Endothelial cell (in vitro differentiated cells): Measurements from ENCODE around the gene DEXI. TPM values are rescaled to one million over a fixed set of nuclear protein-coding genes. Genes with fewer than 3 reads are reported as not detected.

Experiments
- DNase-seq: peaks from one replicate; pipeline ENCODE4 v3.0.0; 2021; ENCODE audit warnings: low spot score
- H3K27ac Mint-ChIP-seq: one replicate; pipeline ENCODE4 v1.8.0; 2021; ENCODE audit warnings: mixed read lengths, inconsistent platforms; ENCODE audit not compliant: unreplicated experiment
- H3K27me3 Mint-ChIP-seq: one replicate; pipeline ENCODE4 v1.8.0; 2021; ENCODE audit warnings: mild to moderate bottlenecking, moderate library complexity, mixed read lengths, inconsistent platforms; ENCODE audit not compliant: unreplicated experiment
- H3K36me3 Mint-ChIP-seq: one replicate; pipeline ENCODE4 v1.8.0; 2021; ENCODE audit warnings: mild to moderate bottlenecking, low read depth, mixed read lengths, inconsistent platforms; ENCODE audit not compliant: unreplicated experiment
- H3K4me1 Mint-ChIP-seq: one replicate; pipeline ENCODE4 v1.8.0; 2021; ENCODE audit warnings: mild to moderate bottlenecking, mixed read lengths, inconsistent platforms; ENCODE audit not compliant: unreplicated experiment
- H3K4me3 Mint-ChIP-seq: one replicate; pipeline ENCODE4 v1.8.0; 2021; ENCODE audit warnings: mild to moderate bottlenecking, mixed read lengths, inconsistent platforms; ENCODE audit not compliant: unreplicated experiment
- H3K9me3 Mint-ChIP-seq: one replicate; pipeline ENCODE4 v1.8.0; 2021; ENCODE audit warnings: mixed read lengths, inconsistent platforms; ENCODE audit not compliant: unreplicated experiment
- total RNA-seq: library from RNA; stranded (reverse); fragmentation: NEBNext Ultra II Directional; extraction: Animal tissue kit (Norgen Biotek cat#: 25700); gene quantifications from one replicate; pipeline ENCODE4 v1.2.1, GENCODE V29; 2021; ENCODE audit not compliant: unreplicated experiment
- TF ChIP-seq, protein P1 (sequence below): fragments of 200-600 bp; sonication (generic); IDR thresholded peaks from one replicate; pipeline ENCODE4 v1.5.0; 2021; ENCODE audit warnings: antibody characterized with exemption; ENCODE audit not compliant: unreplicated experiment

DEXI gene
- total RNA-seq, 1 donor from 2014 or later: 37.9 TPM

DNA sequence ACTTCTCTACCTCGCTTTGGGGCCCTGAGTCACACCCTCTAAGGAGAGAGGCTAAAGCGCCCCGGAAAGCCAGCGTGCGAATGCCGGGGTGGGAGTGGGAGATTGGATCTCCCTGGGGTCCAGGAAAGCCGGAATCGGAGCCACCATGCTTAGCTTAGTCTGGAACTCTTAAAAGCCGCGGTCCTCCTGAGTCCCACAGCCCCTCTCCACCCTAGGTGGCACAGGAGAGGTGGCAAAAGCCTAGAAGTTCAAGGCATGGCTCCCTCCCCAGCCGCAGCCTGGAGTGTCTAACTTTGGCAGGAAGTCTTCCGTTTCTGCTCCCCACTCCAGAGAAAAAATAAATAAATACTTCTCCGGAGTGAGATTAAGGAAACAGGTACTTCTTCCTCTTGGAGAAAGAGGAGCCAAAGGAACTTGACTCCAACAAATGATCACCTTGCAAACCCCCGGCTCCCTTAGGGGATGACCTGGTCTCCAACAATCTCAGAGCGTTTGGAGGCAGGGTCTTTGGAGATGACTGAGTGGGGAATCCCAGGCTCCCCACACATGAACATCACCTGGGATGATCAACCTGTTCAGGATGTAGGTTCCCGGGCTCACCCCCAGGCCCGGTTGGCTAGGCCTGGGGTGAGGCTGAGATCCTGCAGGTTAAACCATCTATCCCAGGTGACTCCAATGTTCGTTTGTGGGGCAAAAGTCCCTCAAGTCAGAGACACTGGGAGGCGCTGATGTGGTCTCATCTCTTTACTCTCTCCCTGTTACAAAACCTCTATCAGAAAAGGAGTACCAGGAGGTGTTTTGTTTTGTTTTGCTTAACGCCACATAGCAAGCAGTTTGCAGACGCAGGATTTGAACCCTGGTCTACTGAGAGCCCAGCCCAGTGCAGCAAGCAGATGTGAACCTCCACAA is 62.3 kb downstream of the DEXI start:
- Mint-ChIP-seq H3K9me3 (no peaks in the 10 kb centered on the region), H3K27ac (no peak overlapping the region), H3K4me3 (no peak overlapping the region), H3K4me1 (no peaks in the 10 kb centered on the region), H3K27me3 (peaks cover 14% of the 10 kb centered on the region), H3K36me3 (no peaks in the 10 kb centered on the region)
- no peak for DNase-seq
- TF ChIP-seq, protein P1, sequence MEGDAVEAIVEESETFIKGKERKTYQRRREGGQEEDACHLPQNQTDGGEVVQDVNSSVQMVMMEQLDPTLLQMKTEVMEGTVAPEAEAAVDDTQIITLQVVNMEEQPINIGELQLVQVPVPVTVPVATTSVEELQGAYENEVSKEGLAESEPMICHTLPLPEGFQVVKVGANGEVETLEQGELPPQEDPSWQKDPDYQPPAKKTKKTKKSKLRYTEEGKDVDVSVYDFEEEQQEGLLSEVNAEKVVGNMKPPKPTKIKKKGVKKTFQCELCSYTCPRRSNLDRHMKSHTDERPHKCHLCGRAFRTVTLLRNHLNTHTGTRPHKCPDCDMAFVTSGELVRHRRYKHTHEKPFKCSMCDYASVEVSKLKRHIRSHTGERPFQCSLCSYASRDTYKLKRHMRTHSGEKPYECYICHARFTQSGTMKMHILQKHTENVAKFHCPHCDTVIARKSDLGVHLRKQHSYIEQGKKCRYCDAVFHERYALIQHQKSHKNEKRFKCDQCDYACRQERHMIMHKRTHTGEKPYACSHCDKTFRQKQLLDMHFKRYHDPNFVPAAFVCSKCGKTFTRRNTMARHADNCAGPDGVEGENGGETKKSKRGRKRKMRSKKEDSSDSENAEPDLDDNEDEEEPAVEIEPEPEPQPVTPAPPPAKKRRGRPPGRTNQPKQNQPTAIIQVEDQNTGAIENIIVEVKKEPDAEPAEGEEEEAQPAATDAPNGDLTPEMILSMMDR: no peak

Other genes with a start within 250 kb of the DEXI start
- gene TEKT5, start 247.5 kb downstream of the DEXI start, total RNA-seq: 0.64 TPM
- 18.4 TPM for gene NUBP1, start 198.6 kb downstream of the DEXI start, total RNA-seq
- gene TVP23A, start 123.7 kb downstream of the DEXI start, total RNA-seq: 7.8 TPM
- 0.13 TPM for gene CIITA, start 65.3 kb downstream of the DEXI start, total RNA-seq
- 58.1 TPM for gene CLEC16A, start 2.1 kb upstream of the DEXI start, total RNA-seq